HL-60/S4 treated with phorbol 12-myristate 13-acetate at 8.2 ng/mL for 4 days and 3 days (cell line): ENCODE data around the gene PAGR1.
"Not testable (repeated sequence)": the region's sequence is repeated elsewhere in the genome, so short reads cannot be mapped to it uniquely, and the experiment has no call there.

Experiments used
- in situ Hi-C: fragments of 300-500 bp; cut with MboI; formaldehyde crosslinking; loops from 2 replicates; pipeline ENCODE4 v1.15.0; 2022; ENCODE audit warnings: low sequenced_read_pairs

Gene PAGR1

GRCh38 chr16:29811896-29812665 lies 3.9 kb upstream of the PAGR1 start, which contains the start of gene PRRT2:
Gene PRRT2 (plus strand): TSS chr16:29812193. CDS start chr16:29813055, 862 bp downstream.
- in situ Hi-C loops: no loop called here

- in situ Hi-C loops: no loop called here
These were observed 3.0 kb upstream of the PAGR1 start for GRCh38 chr16:29812754-29813643.

GRCh38 chr16:29813644-29814562 lies 2.0 kb upstream of the PAGR1 start:
- in situ Hi-C loops: no loop called here

- in situ Hi-C loops: no loop called here
These were observed 1.4 kb upstream of the PAGR1 start for GRCh38 chr16:29814592-29814991.

GRCh38 chr16:29815032-29815721 lies 775 bp upstream of the PAGR1 start:
- in situ Hi-C loops: no loop called here

GRCh38 chr16:29816694-29817441 lies 916 bp downstream of the PAGR1 start:
- in situ Hi-C loops: no loop called here

GRCh38 chr16:29818082-29818481 lies 2.1 kb downstream of the PAGR1 start:
- in situ Hi-C loops: no loop called here

GRCh38 chr16:29819506-29819905 lies 3.6 kb downstream of the PAGR1 start:
- in situ Hi-C loops: no loop called here

- in situ Hi-C loops: no loop called here
These were observed 4.3 kb downstream of the PAGR1 start, which contains the start of gene MVP for GRCh38 chr16:29820271-29820701. Gene MVP (plus strand): TSS chr16:29820462. CDS start chr16:29830550, 10,088 bp downstream.

- in situ Hi-C loops: no loop called here
These were observed 5.0 kb downstream of the PAGR1 start for GRCh38 chr16:29820730-29821642.

GRCh38 chr16:29821643-29822115 lies 5.7 kb downstream of the PAGR1 start:
- in situ Hi-C loops: no loop called here

- in situ Hi-C loops: no loop called here
These were observed 8.7 kb downstream of the PAGR1 start for GRCh38 chr16:29824589-29825144.

GRCh38 chr16:29825145-29826044 lies 9.4 kb downstream of the PAGR1 start:
- in situ Hi-C loops: no loop called here

GRCh38 chr16:29826342-29826695 lies 10.4 kb downstream of the PAGR1 start:
- in situ Hi-C loops: no loop called here

GRCh38 chr16:29830774-29831173 lies 14.8 kb downstream of the PAGR1 start:
- in situ Hi-C loops: no loop called here

GRCh38 chr16:29831490-29831889 lies 15.5 kb downstream of the PAGR1 start:
- in situ Hi-C loops: no loop called here

GRCh38 chr16:29833219-29833618 lies 17.3 kb downstream of the PAGR1 start:
- in situ Hi-C loops: not testable (repeated sequence)
